Activated effector memory CD4-positive, alpha-beta T cell treated with anti-CD3 and anti-CD28 coated beads, Interleukin-2, amount 50 U/mL, for 16 hours (primary cell): ENCODE measurements around the gene DNAH9.

Experiments used
- DNase-seq: peaks from one replicate; pipeline ENCODE4 v3.0.0-alpha.2; 2020

DNAH9 gene

GRCh38 chr17:11852912-11853311, 254.6 kb downstream of the DNAH9 start:
- no peak for DNase-seq

GRCh38 chr17:11853321-11854151, 255.3 kb downstream of the DNAH9 start:
- no peak for DNase-seq

GRCh38 chr17:11855306-11855705, 257.0 kb downstream of the DNAH9 start:
- DNase-seq, result no peak

- DNase-seq, result no peak
Measured at GRCh38 chr17:11857006-11857405, 258.7 kb downstream of the DNAH9 start.

GRCh38 chr17:11869680-11870394, 271.6 kb downstream of the DNAH9 start:
- no peak for DNase-seq

- DNase-seq, result no peak
Measured at GRCh38 chr17:11871773-11872172, 273.5 kb downstream of the DNAH9 start.

GRCh38 chr17:11874756-11875155, 276.5 kb downstream of the DNAH9 start:
- no peak for DNase-seq

- DNase-seq, result no peak
Measured at GRCh38 chr17:11880714-11881113, 282.4 kb downstream of the DNAH9 start.

GRCh38 chr17:11882716-11883115, 284.4 kb downstream of the DNAH9 start:
- no peak for DNase-seq

- DNase-seq, result no peak
Measured at GRCh38 chr17:11885051-11885450, 286.8 kb downstream of the DNAH9 start.

- DNase-seq, result no peak
Measured at GRCh38 chr17:11889266-11889665, 291.0 kb downstream of the DNAH9 start.

- no peak for DNase-seq
Measured at GRCh38 chr17:11893862-11894261, 295.6 kb downstream of the DNAH9 start.

GRCh38 chr17:11896199-11896598, 297.9 kb downstream of the DNAH9 start:
- DNase-seq, result no peak

GRCh38 chr17:11898526-11899235, 300.4 kb downstream of the DNAH9 start:
- no peak for DNase-seq

- DNase-seq, result no peak
Measured at GRCh38 chr17:11899537-11899942, 301.3 kb downstream of the DNAH9 start.

- DNase-seq, result no peak
Measured at GRCh38 chr17:11900041-11900476, 301.8 kb downstream of the DNAH9 start.

- DNase-seq, result no peak
Measured at GRCh38 chr17:11900655-11901054, 302.4 kb downstream of the DNAH9 start.

GRCh38 chr17:11901931-11902330, 303.7 kb downstream of the DNAH9 start:
- no peak for DNase-seq

GRCh38 chr17:11908711-11909146, 310.5 kb downstream of the DNAH9 start:
- no peak for DNase-seq

GRCh38 chr17:11909348-11909747, 311.1 kb downstream of the DNAH9 start:
- no peak for DNase-seq

GRCh38 chr17:11916091-11916490, 317.8 kb downstream of the DNAH9 start:
- DNase-seq, result no peak

GRCh38 chr17:11917415-11917814, 319.1 kb downstream of the DNAH9 start:
- no peak for DNase-seq

GRCh38 chr17:11921296-11921695, 323.0 kb downstream of the DNAH9 start:
- no peak for DNase-seq

- DNase-seq, result no peak
Measured at GRCh38 chr17:11922638-11923037, 324.4 kb downstream of the DNAH9 start.
